ENCODE measurements around the gene PAPPA2.

DNA sequence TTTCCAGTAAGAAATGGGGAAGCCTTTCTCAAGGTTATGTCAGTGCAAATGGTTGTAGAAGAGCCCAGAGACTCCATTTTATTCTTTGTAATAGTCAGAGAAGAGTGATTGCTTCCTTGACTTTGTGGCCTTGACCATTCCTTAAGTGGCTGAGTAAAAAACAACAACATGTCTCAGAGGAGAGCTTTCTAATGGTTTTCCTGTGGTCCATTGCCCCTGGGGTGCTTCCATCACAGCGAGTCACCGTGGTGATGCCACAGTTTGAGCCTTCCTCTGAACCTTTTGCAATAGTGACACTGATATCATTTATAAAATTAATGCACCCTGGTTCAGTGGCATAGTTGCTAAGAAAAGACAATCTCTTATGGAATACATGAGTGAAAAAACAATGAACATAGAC, 38.6 kb downstream of the PAPPA2 start:
- TF ChIP-seq POLR2A (IDR thresholded peaks at IDR 0.05; ENCODE audit: low read depth, low read length): no peak
- TF ChIP-seq TAF1 (IDR thresholded peaks at IDR 0.05; ENCODE audit: borderline replicate concordance, low read depth, low read length): no peak
- no peak for TF ChIP-seq POLR2AphosphoS5 (IDR thresholded peaks at IDR 0.05; ENCODE audit: low read depth, low read length)
